ENCODE data around the gene PSMD6.

PSMD6 gene

GRCh38 chr3:64009528-64009927 is 13.8 kb downstream of the PSMD6 start:
- no peak for TF ChIP-seq ZNF274 (IDR thresholded peaks at IDR 0.05; ENCODE audit: low read depth, low read length)
- no peak overlapping the region for H3K4me3 ChIP-seq (ENCODE audit: low read length)

- no peak overlapping the region for H3K4me3 ChIP-seq (ENCODE audit: low read length)
- no peak for TF ChIP-seq ZNF274 (IDR thresholded peaks at IDR 0.05; ENCODE audit: low read depth, low read length)
These were observed 14.6 kb downstream of the PSMD6 start for GRCh38 chr3:64008487-64009351.

- TF ChIP-seq ZNF274 (IDR thresholded peaks at IDR 0.05; ENCODE audit: low read depth, low read length), result no peak
- no peak overlapping the region for H3K4me3 ChIP-seq (ENCODE audit: low read length)
These were observed 15.3 kb downstream of the PSMD6 start for GRCh38 chr3:64008017-64008416.

GRCh38 chr3:64003589-64003988 is 19.7 kb downstream of the PSMD6 start:
- no peak for TF ChIP-seq ZNF274 (IDR thresholded peaks at IDR 0.05; ENCODE audit: low read depth, low read length)

GRCh38 chr3:64002233-64002632 is 21.1 kb downstream of the PSMD6 start:
- H3K4me3 ChIP-seq (ENCODE audit: low read length), result no peak overlapping the region
- TF ChIP-seq ZNF274 (IDR thresholded peaks at IDR 0.05; ENCODE audit: low read depth, low read length), result no peak

More at GRCh38 chr3:64003589-64003988, 19.7 kb downstream of the PSMD6 start:
- no peak overlapping the region for H3K4me3 ChIP-seq (ENCODE audit: low read length)

- no peak for TF ChIP-seq ZNF274 (IDR thresholded peaks at IDR 0.05; ENCODE audit: low read depth, low read length)
- no peak overlapping the region for H3K4me3 ChIP-seq (ENCODE audit: low read length)
These were observed 22.7 kb downstream of the PSMD6 start for GRCh38 chr3:64000453-64001055.

GRCh38 chr3:63998852-63999754 is 24.2 kb downstream of the PSMD6 start:
- TF ChIP-seq ZNF274 (IDR thresholded peaks at IDR 0.05; ENCODE audit: low read depth, low read length), result no peak

GRCh38 chr3:63995086-63995485 is 28.2 kb downstream of the PSMD6 start:
- H3K4me3 ChIP-seq (ENCODE audit: low read length), result no peak overlapping the region
- no peak for TF ChIP-seq ZNF274 (IDR thresholded peaks at IDR 0.05; ENCODE audit: low read depth, low read length)

More at GRCh38 chr3:63998852-63999754, 24.2 kb downstream of the PSMD6 start:
- H3K4me3 ChIP-seq (ENCODE audit: low read length), result no peak overlapping the region

- H3K4me3 ChIP-seq (ENCODE audit: low read length), result no peak overlapping the region
- TF ChIP-seq ZNF274 (IDR thresholded peaks at IDR 0.05; ENCODE audit: low read depth, low read length), result no peak
These were observed 29.6 kb downstream of the PSMD6 start for GRCh38 chr3:63993653-63994079.

GRCh38 chr3:63992516-63993209 is 30.6 kb downstream of the PSMD6 start:
- TF ChIP-seq ZNF274 (IDR thresholded peaks at IDR 0.05; ENCODE audit: low read depth, low read length), result no peak
- no peak overlapping the region for H3K4me3 ChIP-seq (ENCODE audit: low read length)

GRCh38 chr3:63991666-63992065 is 31.6 kb downstream of the PSMD6 start:
- TF ChIP-seq ZNF274 (IDR thresholded peaks at IDR 0.05; ENCODE audit: low read depth, low read length), result no peak

GRCh38 chr3:63990733-63991132 is 32.6 kb downstream of the PSMD6 start:
- TF ChIP-seq ZNF274 (IDR thresholded peaks at IDR 0.05; ENCODE audit: low read depth, low read length), result no peak
- H3K4me3 ChIP-seq (ENCODE audit: low read length), result no peak overlapping the region

More at GRCh38 chr3:63991666-63992065, 31.6 kb downstream of the PSMD6 start:
- H3K4me3 ChIP-seq (ENCODE audit: low read length), result no peak overlapping the region

- TF ChIP-seq ZNF274 (IDR thresholded peaks at IDR 0.05; ENCODE audit: low read depth, low read length), result no peak
- H3K4me3 ChIP-seq (ENCODE audit: low read length), result no peak overlapping the region
These were observed 33.1 kb downstream of the PSMD6 start for GRCh38 chr3:63990204-63990603.

GRCh38 chr3:63988943-63989342 is 34.4 kb downstream of the PSMD6 start:
- no peak overlapping the region for H3K4me3 ChIP-seq (ENCODE audit: low read length)
- TF ChIP-seq ZNF274 (IDR thresholded peaks at IDR 0.05; ENCODE audit: low read depth, low read length), result no peak
